Neural cell (in vitro differentiated cells): ENCODE measurements around the gene GIPC2. TPM values are rescaled to one million over a fixed set of nuclear protein-coding genes. Genes with fewer than 3 reads are reported as not detected.

Experiments
- H2AFZ ChIP-seq: fragments of 200-600, 300-800 bp; sonication (generic), shearing (Covaris generic); 2 replicates; pipeline ENCODE4 v1.6.0; 2014; ENCODE audit warnings: low read depth, mild to moderate bottlenecking, antibody characterized with exemption, low read length, moderate library complexity
- H3F3A ChIP-seq: fragments of 200-600 bp; shearing (Covaris generic); 2 replicates; pipeline ENCODE4 v1.6.1; 2016; ENCODE audit warnings: mild to moderate bottlenecking, moderate library complexity, mixed read lengths, antibody characterized with exemption, low read length; ENCODE audit not compliant: insufficient read depth, poor library complexity, severe bottlenecking
- H3K27ac ChIP-seq: fragments of 200-600, 300-800 bp; sonication (generic), shearing (Covaris generic); 2 replicates; pipeline ENCODE4 v1.5.1; 2014; ENCODE audit warnings: mild to moderate bottlenecking, low read length, moderate library complexity
- H3K27me3 ChIP-seq: fragments of 300-800, 200-600 bp; sonication (generic), shearing (Covaris generic); 2 replicates; pipeline ENCODE4 v1.6.0; 2014; ENCODE audit warnings: mild to moderate bottlenecking, low read depth, low read length, moderate library complexity; ENCODE audit not compliant: insufficient read depth
- H3K36me3 ChIP-seq: fragments of 300-800, 200-600 bp; sonication (generic), shearing (Covaris generic); 2 replicates; pipeline ENCODE4 v1.5.1; 2014; ENCODE audit warnings: mild to moderate bottlenecking, antibody characterized with exemption, low read length, moderate library complexity; ENCODE audit not compliant: insufficient read depth
- H3K4me2 ChIP-seq: fragments of 300-800, 200-600 bp; sonication (generic), shearing (Covaris generic); 2 replicates; pipeline ENCODE4 v1.6.0; 2014; ENCODE audit warnings: mild to moderate bottlenecking, low read length
- H3K4me3 ChIP-seq: fragments of 300-800, 200-600 bp; sonication (generic), shearing (Covaris generic); 2 replicates; pipeline ENCODE4 v1.5.1; 2014; ENCODE audit warnings: mild to moderate bottlenecking, low read length, moderate library complexity
- H3K79me2 ChIP-seq: fragments of 200-600 bp; shearing (Covaris generic); replicated peaks from 2 replicates; pipeline ENCODE4 v1.6.0; 2014; ENCODE audit warnings: mild to moderate bottlenecking, low read length, moderate library complexity; ENCODE audit not compliant: insufficient read depth
- H3K9ac ChIP-seq: fragments of 300-800, 200-600 bp; sonication (generic), shearing (Covaris generic); 2 replicates; pipeline ENCODE4 v1.6.1; 2016; ENCODE audit warnings: mild to moderate bottlenecking, low read length, mixed read lengths
- H3K9me2 ChIP-seq: fragments of 200-600 bp; shearing (Covaris generic); 2 replicates; pipeline ENCODE4 v1.6.1; 2016; ENCODE audit warnings: mild to moderate bottlenecking, low read length, mixed read lengths; ENCODE audit not compliant: insufficient read depth
- H3K9me3 ChIP-seq: fragments of 200-600, 300-800 bp; sonication (generic), shearing (Covaris generic); 2 replicates; pipeline ENCODE4 v1.6.1; 2016; ENCODE audit warnings: mild to moderate bottlenecking, mixed run types, low read length, moderate library complexity, mixed read lengths
- H4K20me1 ChIP-seq: fragments of 200-600 bp; shearing (Covaris generic); 2 replicates; pipeline ENCODE4 v1.6.1; 2016; ENCODE audit warnings: mild to moderate bottlenecking, mixed run types; ENCODE audit not compliant: insufficient read depth
- EP300 ChIP-seq: fragments of 450-650 bp; conservative IDR thresholded peaks from 2 replicates; pipeline ENCODE4 v1.6.1; 2014; ENCODE audit warnings: antibody characterized with exemption, mild to moderate bottlenecking, moderate library complexity; ENCODE audit not compliant: poor library complexity, severe bottlenecking
- EZH2 ChIP-seq: fragments of 200-600, 300-800 bp; shearing (Covaris generic), sonication (generic); IDR thresholded peaks from 2 replicates; pipeline ENCODE4 v1.6.1; 2014; ENCODE audit warnings: antibody characterized with exemption, low read length, borderline replicate concordance, mild to moderate bottlenecking; ENCODE audit not compliant: insufficient read depth, poor library complexity, severe bottlenecking
- MXI1 ChIP-seq: fragments of 450-650 bp; conservative IDR thresholded peaks from 2 replicates; pipeline ENCODE4 v1.6.1; 2014; ENCODE audit warnings: antibody characterized with exemption, mild to moderate bottlenecking; ENCODE audit not compliant: poor library complexity, severe bottlenecking
- POLR2AphosphoS5 ChIP-seq: IDR thresholded peaks from 2 replicates; pipeline ENCODE4 v1.6.1; 2012
- SMC3 ChIP-seq: fragments of 450-650 bp; conservative IDR thresholded peaks from 2 replicates; pipeline ENCODE4 v1.6.1; 2014; ENCODE audit warnings: antibody characterized with exemption, mild to moderate bottlenecking, moderate library complexity; ENCODE audit not compliant: poor library complexity
- TAF1 ChIP-seq: IDR thresholded peaks from 2 replicates; pipeline ENCODE4 v1.6.1; 2012; ENCODE audit warnings: low read depth
- polyA plus RNA-seq: library from polyadenylated mRNA; depleted of rRNA; stranded (reverse); fragments of >200 nt; gene quantifications from 2 replicates; pipeline ENCODE4 v1.2.3, GENCODE V29; 2014
- TF ChIP-seq, protein P1 (sequence below): IDR thresholded peaks from 2 replicates; pipeline ENCODE4 v1.6.1; 2012; ENCODE audit warnings: borderline replicate concordance
- TF ChIP-seq, protein P2 (sequence below): fragments of 450-650 bp; IDR thresholded peaks from 2 replicates; pipeline ENCODE4 v1.5.1; 2014; ENCODE audit warnings: antibody characterized with exemption, mild to moderate bottlenecking, moderate library complexity; ENCODE audit not compliant: poor library complexity, severe bottlenecking

GIPC2 gene
- polyA plus RNA-seq, 1 donor from 2014 or later, result 1.3 TPM

DNA sequence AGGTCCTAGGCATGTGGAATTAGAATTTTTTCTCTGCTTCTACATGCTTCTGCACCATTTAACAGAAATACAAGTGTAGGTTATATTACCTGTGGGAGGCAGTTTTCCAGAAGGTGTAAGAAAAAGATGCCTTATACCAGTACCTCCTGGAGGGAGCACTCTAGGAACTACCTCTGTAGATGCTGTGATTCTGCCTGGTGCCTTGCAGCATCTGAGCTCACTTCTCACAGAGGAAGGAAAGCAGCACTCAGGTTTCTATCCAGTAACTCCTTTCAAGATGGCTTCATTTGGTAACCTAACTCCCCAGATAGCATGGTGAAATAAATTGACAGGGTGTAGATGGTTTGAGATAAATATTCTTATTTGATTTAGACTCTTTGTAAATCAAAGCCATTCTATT, 50.3 kb downstream of the GIPC2 start:
- Histone ChIP-seq H3K36me3 (no peaks in the 10 kb centered on the region), H3K4me2 (no peak overlapping the region), H4K20me1 (no peaks in the 10 kb centered on the region), H3K27ac (peak overlapping the region; percentile 53), H2AFZ (peak overlapping the region; percentile 41), H3K4me3 (peak overlapping the region; percentile 3), H3K27me3 (no peaks in the 10 kb centered on the region), H3K9me3 (no peaks in the 10 kb centered on the region), H3K9ac (no peak overlapping the region), H3K79me2 (no peaks in the 10 kb centered on the region), H3K9me2 (no peaks in the 10 kb centered on the region), H3F3A (no peaks in the 10 kb centered on the region)
- TF ChIP-seq, protein P1, sequence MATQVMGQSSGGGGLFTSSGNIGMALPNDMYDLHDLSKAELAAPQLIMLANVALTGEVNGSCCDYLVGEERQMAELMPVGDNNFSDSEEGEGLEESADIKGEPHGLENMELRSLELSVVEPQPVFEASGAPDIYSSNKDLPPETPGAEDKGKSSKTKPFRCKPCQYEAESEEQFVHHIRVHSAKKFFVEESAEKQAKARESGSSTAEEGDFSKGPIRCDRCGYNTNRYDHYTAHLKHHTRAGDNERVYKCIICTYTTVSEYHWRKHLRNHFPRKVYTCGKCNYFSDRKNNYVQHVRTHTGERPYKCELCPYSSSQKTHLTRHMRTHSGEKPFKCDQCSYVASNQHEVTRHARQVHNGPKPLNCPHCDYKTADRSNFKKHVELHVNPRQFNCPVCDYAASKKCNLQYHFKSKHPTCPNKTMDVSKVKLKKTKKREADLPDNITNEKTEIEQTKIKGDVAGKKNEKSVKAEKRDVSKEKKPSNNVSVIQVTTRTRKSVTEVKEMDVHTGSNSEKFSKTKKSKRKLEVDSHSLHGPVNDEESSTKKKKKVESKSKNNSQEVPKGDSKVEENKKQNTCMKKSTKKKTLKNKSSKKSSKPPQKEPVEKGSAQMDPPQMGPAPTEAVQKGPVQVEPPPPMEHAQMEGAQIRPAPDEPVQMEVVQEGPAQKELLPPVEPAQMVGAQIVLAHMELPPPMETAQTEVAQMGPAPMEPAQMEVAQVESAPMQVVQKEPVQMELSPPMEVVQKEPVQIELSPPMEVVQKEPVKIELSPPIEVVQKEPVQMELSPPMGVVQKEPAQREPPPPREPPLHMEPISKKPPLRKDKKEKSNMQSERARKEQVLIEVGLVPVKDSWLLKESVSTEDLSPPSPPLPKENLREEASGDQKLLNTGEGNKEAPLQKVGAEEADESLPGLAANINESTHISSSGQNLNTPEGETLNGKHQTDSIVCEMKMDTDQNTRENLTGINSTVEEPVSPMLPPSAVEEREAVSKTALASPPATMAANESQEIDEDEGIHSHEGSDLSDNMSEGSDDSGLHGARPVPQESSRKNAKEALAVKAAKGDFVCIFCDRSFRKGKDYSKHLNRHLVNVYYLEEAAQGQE, result no peak
- TF ChIP-seq, protein P2, sequence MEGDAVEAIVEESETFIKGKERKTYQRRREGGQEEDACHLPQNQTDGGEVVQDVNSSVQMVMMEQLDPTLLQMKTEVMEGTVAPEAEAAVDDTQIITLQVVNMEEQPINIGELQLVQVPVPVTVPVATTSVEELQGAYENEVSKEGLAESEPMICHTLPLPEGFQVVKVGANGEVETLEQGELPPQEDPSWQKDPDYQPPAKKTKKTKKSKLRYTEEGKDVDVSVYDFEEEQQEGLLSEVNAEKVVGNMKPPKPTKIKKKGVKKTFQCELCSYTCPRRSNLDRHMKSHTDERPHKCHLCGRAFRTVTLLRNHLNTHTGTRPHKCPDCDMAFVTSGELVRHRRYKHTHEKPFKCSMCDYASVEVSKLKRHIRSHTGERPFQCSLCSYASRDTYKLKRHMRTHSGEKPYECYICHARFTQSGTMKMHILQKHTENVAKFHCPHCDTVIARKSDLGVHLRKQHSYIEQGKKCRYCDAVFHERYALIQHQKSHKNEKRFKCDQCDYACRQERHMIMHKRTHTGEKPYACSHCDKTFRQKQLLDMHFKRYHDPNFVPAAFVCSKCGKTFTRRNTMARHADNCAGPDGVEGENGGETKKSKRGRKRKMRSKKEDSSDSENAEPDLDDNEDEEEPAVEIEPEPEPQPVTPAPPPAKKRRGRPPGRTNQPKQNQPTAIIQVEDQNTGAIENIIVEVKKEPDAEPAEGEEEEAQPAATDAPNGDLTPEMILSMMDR, result peak; percentile 45

DNA sequence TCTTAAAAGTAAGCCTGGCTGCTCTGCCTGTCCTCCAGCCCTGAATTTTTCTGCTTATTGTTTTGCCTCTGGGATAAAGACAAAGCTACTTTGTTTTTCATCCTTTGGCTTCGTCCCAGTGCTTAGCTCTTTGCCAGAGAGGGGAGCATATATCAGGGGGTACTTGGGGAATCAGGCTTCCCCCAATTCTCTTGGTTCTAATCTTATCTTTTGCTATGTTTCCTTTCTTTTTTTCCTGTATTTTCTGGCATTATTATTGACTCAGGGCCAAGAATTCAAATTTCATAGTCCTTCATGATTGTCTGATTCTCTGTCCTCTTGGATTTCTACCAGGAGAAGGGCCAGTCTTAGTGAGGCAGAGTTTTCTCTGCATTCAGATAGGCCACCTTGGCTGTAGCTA, 51.2 kb downstream of the GIPC2 start:
- Histone ChIP-seq H3K4me2 (no peak overlapping the region), H3K9ac (no peak overlapping the region), H3K4me3 (no peak overlapping the region), H3K27ac (no peak overlapping the region), H3K9me2 (no peaks in the 10 kb centered on the region), H3K27me3 (no peaks in the 10 kb centered on the region), H2AFZ (no peak overlapping the region), H4K20me1 (no peaks in the 10 kb centered on the region), H3K9me3 (no peaks in the 10 kb centered on the region), H3F3A (no peaks in the 10 kb centered on the region), H3K36me3 (no peaks in the 10 kb centered on the region), H3K79me2 (no peaks in the 10 kb centered on the region)
- TF ChIP-seq TAF1, result no peak
- TF ChIP-seq SMC3, result no peak
- no peak for TF ChIP-seq EZH2
- TF ChIP-seq EP300, result no peak
- TF ChIP-seq POLR2AphosphoS5, result no peak
- no peak for TF ChIP-seq MXI1

DNA sequence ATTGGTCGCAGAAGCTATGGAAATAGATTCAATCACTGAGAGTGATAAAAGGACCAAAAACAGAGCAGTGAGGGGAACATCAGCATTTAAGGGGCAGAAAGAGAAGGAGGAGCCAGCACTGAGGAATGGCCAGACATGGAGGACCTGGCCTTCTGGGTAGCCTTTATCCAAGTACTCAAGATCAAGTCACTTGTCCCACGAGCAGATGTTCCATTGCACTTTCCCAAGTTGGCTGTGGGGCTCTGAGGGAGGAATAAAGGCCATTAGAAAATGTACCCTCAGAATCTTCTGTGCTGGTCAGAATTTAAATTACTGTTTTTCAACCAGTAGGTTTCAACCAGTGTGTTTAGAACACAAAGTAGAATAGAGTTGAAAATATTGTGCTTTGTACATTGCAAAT, 55.3 kb downstream of the GIPC2 start:
- no peaks in the 10 kb centered on the region for H4K20me1 ChIP-seq
- H3F3A ChIP-seq, result no peaks in the 10 kb centered on the region
- no peak overlapping the region for H3K4me3 ChIP-seq
- H3K4me2 ChIP-seq, result no peak overlapping the region
- TF ChIP-seq, protein P2, result no peak
- no peak for TF ChIP-seq EP300
- TF ChIP-seq EZH2, result no peak
- no peak for TF ChIP-seq POLR2AphosphoS5
- TF ChIP-seq TAF1, result no peak
- TF ChIP-seq, protein P1, result no peak
- H3K27ac ChIP-seq, result no peak overlapping the region
- H3K9me3 ChIP-seq, result no peaks in the 10 kb centered on the region
- no peaks in the 10 kb centered on the region for H3K27me3 ChIP-seq
- H3K9me2 ChIP-seq, result no peaks in the 10 kb centered on the region
- no peak overlapping the region for H3K9ac ChIP-seq
- no peak overlapping the region for H2AFZ ChIP-seq
- no peaks in the 10 kb centered on the region for H3K79me2 ChIP-seq
- no peaks in the 10 kb centered on the region for H3K36me3 ChIP-seq
